ENCODE measurements around the gene CCDC90B.
"Not testable (repeated sequence)": the region's sequence is repeated elsewhere in the genome, so short reads cannot be mapped to it uniquely, and the experiment has no call there.

The CCDC90B gene

GRCh38 chr11:83319346-83319745, 33.2 kb upstream of the CCDC90B start:
- H3K79me2 ChIP-seq (ENCODE audit: insufficient read depth, low read depth), result no peaks in the 10 kb centered on the region
- H3K4me3 ChIP-seq (IDR thresholded peaks at IDR 0.05; ENCODE audit: insufficient read depth, low read depth, low read length), result no peak overlapping the region
- H3K27me3 ChIP-seq (ENCODE audit: insufficient read depth, low read depth), result no peaks in the 10 kb centered on the region
- H2AFZ ChIP-seq (ENCODE audit: low read depth), result no peak overlapping the region
- no peak overlapping the region for H3K27ac ChIP-seq
- TF ChIP-seq CTCF (conservative IDR thresholded peaks at IDR 0.05; ENCODE audit: low read depth, low read length), result no peak
- H3K4me1 ChIP-seq (ENCODE audit: low read depth, poor library complexity, severe bottlenecking), result no peaks in the 10 kb centered on the region
- H3K9ac ChIP-seq, result no peak overlapping the region
- no peaks in the 10 kb centered on the region for H4K20me1 ChIP-seq (ENCODE audit: insufficient read depth)
- no peak overlapping the region for H3K4me2 ChIP-seq
- H3K36me3 ChIP-seq (ENCODE audit: insufficient read depth), result no peaks in the 10 kb centered on the region

- Histone ChIP-seq H3K4me1 (ENCODE audit: low read depth, poor library complexity, severe bottlenecking) (no peaks in the 10 kb centered on the region), H3K27ac (no peak overlapping the region), H2AFZ (ENCODE audit: low read depth) (no peak overlapping the region), H3K36me3 (ENCODE audit: insufficient read depth) (no peaks in the 10 kb centered on the region), H3K4me2 (no peak overlapping the region), H3K9ac (no peak overlapping the region), H3K27me3 (ENCODE audit: insufficient read depth, low read depth) (no peaks in the 10 kb centered on the region), H3K4me3 (IDR thresholded peaks at IDR 0.05; ENCODE audit: insufficient read depth, low read depth, low read length) (no peak overlapping the region), H4K20me1 (ENCODE audit: insufficient read depth) (no peaks in the 10 kb centered on the region), H3K79me2 (ENCODE audit: insufficient read depth, low read depth) (no peaks in the 10 kb centered on the region)
- no peak for TF ChIP-seq CTCF (conservative IDR thresholded peaks at IDR 0.05; ENCODE audit: low read depth, low read length)
These were observed 32.8 kb upstream of the CCDC90B start for GRCh38 chr11:83318931-83319330.

GRCh38 chr11:83317757-83318690, 31.9 kb upstream of the CCDC90B start:
- no peak for TF ChIP-seq CTCF (conservative IDR thresholded peaks at IDR 0.05; ENCODE audit: low read depth, low read length)
- Histone ChIP-seq H3K4me1 (ENCODE audit: low read depth, poor library complexity, severe bottlenecking) (no peaks in the 10 kb centered on the region), H2AFZ (ENCODE audit: low read depth) (no peak overlapping the region), H3K79me2 (ENCODE audit: insufficient read depth, low read depth) (no peaks in the 10 kb centered on the region), H3K4me3 (IDR thresholded peaks at IDR 0.05; ENCODE audit: insufficient read depth, low read depth, low read length) (no peak overlapping the region), H3K27ac (no peak overlapping the region), H3K36me3 (ENCODE audit: insufficient read depth) (no peaks in the 10 kb centered on the region), H4K20me1 (ENCODE audit: insufficient read depth) (no peaks in the 10 kb centered on the region), H3K27me3 (ENCODE audit: insufficient read depth, low read depth) (no peaks in the 10 kb centered on the region), H3K4me2 (no peak overlapping the region), H3K9ac (no peak overlapping the region)

GRCh38 chr11:83316897-83317268, 30.7 kb upstream of the CCDC90B start:
- not testable (repeated sequence) for H3K79me2 ChIP-seq (ENCODE audit: insufficient read depth, low read depth); H2AFZ ChIP-seq (ENCODE audit: low read depth); H3K27me3 ChIP-seq (ENCODE audit: insufficient read depth, low read depth); H3K4me1 ChIP-seq (ENCODE audit: low read depth, poor library complexity, severe bottlenecking); H3K27ac ChIP-seq; H3K36me3 ChIP-seq (ENCODE audit: insufficient read depth); H3K4me2 ChIP-seq; H3K4me3 ChIP-seq (IDR thresholded peaks at IDR 0.05; ENCODE audit: insufficient read depth, low read depth, low read length); H4K20me1 ChIP-seq (ENCODE audit: insufficient read depth); H3K9ac ChIP-seq

GRCh38 chr11:83316143-83316896, 30.2 kb upstream of the CCDC90B start:
- not testable (repeated sequence) for H3K4me3 ChIP-seq (IDR thresholded peaks at IDR 0.05; ENCODE audit: insufficient read depth, low read depth, low read length); H3K9ac ChIP-seq; H3K27ac ChIP-seq; H3K27me3 ChIP-seq (ENCODE audit: insufficient read depth, low read depth); H2AFZ ChIP-seq (ENCODE audit: low read depth); H3K36me3 ChIP-seq (ENCODE audit: insufficient read depth); H4K20me1 ChIP-seq (ENCODE audit: insufficient read depth); H3K4me1 ChIP-seq (ENCODE audit: low read depth, poor library complexity, severe bottlenecking); H3K79me2 ChIP-seq (ENCODE audit: insufficient read depth, low read depth); H3K4me2 ChIP-seq
